Fibroblast of skin of abdomen (primary cell): Measurements from ENCODE around the gene MFAP2.

Experiments used
- DNase-seq: peaks from one replicate; pipeline ENCODE4 v3.0.0-alpha.2; 2013

Gene MFAP2

GRCh38 chr1:16926491-16927073, 53.8 kb downstream of the MFAP2 start:
- no peak for DNase-seq

- no peak for DNase-seq
Observed at GRCh38 chr1:16925635-16926490, 54.6 kb downstream of the MFAP2 start.

GRCh38 chr1:16924919-16925477, 55.4 kb downstream of the MFAP2 start:
- no peak for DNase-seq
